ENCODE measurements around the gene TBCD.

The TBCD gene

DNA sequence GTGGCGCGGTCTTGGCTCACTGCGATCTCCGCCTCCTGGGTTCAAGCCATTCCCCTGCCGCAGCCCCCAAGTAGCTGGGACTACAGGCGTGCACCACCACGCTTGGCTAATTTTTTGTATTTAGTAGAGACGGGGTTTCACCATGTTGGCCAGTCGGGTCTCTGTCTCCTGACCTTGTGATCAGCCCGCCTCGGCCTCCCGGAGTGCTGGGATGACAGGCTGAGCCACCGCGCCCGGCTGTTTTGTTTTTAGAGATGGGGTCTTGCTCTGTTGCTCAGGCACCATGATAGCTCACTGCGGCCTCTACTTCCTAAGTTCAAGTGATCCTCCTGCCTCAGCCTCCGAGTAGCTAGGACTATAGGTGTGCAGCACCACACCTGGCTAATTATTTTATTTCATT, 60.7 kb downstream of the TBCD start:
- no peak for DNase-seq

DNA sequence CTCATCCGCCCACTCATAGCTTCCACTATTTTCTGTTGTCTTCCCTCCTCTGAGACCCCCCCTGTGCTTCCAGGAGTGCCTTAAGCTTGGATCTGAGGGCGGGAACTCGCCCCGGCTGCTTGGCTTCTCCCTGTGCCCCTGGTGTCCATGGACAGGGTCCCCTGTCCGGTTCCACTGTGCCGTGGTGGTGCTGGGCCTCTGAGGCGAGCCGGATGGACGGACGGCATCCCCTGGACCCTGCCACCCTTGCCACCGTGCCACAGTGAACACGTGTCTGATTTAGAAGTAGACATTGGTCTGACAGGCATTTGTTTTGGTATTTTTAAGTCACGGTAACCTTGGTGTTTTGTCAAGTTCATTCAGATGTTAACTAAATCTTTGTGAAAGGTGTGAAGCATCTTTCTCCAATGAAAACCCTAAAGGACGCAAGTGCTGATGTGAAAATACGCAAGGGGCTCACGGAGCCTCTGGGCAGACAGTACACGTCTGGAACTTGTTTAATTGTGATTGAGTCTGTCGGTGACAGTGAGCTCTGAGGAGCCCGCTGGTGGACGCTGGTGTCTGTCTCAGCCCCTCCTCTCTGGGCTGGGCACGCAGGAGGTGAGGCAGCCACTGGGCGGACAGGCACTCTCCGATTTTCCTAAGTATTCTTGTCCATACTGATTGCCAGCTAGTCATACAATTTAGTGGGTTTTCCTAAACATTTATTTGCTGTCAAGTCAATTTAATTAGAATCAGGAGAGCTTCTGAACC, 61.6 kb downstream of the TBCD start:
- no peak for DNase-seq

DNA sequence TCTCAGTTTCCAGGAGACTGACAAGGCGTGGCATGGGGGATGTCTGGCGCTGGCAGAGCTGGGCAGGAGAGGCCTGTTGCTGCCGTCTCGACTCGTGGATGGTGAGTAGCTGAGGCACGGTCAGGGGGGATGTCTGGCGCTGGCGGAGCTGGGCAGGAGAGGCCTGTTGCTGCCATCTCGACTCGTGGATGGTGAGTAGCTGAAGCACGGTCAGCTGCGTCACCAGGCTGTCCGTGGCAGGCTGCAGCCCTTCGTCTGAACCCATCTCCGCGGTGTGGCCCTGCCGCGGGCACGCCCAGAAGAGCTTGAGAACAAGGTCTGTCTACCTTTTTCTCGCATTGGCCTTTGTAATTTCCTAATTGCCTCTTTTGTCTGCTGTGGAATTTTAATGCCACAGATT, 63.0 kb downstream of the TBCD start:
- DNase-seq, result no peak

DNA sequence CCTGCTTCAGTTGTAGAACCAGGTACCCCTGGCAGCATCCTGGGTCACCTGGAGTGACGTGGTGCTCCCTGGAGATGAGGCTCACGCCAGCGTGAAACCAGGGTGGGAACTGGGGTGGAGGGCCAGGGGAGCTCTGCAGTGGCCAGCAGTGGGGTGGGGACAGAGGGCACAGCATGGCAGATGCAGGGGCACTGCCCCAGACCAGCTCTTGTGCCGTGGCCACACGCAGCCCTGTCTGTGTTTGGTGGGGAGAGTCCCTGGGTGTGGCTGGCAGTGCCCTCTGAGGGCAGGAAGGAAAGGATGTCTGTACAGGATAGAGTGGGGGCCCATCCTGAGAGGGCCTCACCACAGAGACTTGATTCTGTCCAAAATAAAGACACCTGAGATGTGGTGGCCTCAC, 63.5 kb downstream of the TBCD start:
- DNase-seq, result no peak

GRCh38 chr17:82815790-82816305, 64.0 kb downstream of the TBCD start:
- no peak for DNase-seq

DNA sequence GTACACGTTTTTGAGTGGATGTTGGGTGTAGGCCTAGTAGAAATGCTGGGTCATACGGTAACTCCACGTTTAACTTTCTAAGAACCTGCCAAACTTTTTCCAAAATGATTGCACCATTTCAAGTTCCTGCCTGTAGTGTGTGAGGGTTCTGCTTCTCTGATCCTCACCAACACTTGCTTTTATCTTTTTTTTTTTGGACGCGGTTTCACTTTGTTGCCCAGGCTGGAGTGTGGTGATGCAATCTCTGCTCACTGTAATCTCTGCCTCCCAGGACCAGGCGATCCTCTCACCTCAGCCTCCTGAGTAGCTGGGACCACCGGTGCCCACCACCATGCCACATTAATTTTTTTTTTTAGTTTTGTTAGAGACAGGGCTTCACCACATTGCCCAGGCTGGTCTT, 64.5 kb downstream of the TBCD start:
- DNase-seq, result no peak

GRCh38 chr17:82817947-82818346, 66.1 kb downstream of the TBCD start:
- no peak for DNase-seq

GRCh38 chr17:82820278-82821251, 68.7 kb downstream of the TBCD start:
- no peak for DNase-seq

- no peak for DNase-seq
These were observed 69.7 kb downstream of the TBCD start for GRCh38 chr17:82821554-82821953.

DNA sequence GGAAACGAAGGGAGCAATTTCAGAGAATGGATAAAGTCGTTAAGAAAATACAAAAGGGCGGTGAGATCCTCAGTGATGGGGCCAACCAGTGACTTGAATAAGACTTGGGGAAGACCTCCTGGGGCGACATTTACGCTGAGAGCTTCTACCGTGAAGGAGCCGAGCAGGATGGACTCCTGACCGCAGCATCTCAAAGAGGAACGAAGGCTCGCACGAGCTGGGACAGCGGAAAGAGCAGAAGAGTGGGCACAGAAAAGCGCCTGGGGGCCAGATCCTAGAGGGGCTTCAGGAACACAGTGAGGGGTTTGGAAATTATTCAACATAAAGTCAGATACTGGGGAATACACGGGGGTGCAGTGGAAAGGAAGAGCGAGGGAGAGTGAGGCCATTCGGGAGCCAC, 70.4 kb downstream of the TBCD start:
- no peak for DNase-seq

DNA sequence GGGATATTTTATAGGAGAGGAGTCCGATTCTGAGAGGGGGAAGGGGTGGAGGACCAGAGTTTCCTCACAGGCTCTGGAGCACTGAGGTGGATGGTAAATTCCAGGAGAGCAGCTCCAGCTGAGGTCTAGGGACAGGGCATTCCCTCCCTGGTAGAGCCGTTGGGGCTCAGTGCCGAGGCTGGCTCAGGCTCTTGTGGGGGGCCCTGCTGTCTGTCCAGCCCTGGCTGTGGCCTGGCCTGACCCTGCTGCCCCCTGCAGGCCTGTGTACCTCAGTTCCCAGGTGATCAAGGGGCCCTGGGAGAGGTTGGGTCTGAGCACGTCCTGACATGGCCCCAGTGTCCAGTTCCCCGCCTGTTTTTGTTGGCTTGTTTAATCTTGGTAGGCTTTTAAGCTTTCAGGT, 71.1 kb downstream of the TBCD start:
- DNase-seq, result no peak

- DNase-seq, result no peak
These were observed 73.8 kb downstream of the TBCD start for GRCh38 chr17:82825540-82826124.

DNA sequence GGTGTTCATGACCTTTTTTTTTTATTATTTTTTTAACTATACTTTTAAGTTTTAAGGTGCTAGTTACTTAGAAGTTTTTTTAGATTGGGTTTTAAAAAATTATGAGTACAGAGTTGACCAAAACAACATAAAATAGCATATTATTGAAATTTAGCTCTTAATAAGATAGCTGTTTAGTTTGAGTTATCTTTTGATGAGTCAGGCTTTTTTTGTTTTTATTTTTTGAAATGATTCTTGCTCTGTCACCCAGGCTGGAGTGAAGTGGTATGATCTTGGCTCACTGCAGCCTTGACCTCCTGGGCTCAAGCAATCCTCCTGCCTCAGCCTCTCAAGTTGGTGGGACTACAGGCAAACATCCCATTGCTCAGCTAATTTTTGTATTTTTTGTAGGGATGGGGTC, 74.3 kb downstream of the TBCD start:
- DNase-seq, result no peak

GRCh38 chr17:82826956-82827355, 75.1 kb downstream of the TBCD start:
- no peak for DNase-seq

DNA sequence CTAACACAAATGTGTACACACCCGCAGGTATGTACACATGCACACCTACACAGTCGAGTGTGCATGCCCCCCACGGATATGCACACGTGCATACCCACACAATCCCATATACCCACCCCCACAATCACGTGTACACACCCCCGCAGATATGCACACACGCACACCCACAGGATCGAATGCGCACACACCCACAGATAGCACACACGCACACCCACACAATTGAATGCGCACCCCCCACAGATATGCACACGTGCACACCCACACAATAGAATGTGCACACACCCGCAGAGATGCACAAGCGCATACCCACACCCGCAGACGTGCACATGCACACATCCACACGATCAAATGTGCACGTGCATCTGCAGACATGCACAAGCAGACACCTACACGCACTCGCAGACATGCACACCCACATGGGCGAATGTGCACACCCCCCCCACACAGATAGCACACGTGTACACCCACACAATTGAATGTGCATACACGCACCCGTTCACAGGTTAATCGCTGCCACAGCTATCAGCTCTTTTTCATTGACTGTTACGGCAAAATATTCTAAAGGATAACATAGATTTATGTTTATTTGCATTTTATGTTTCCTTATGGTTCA, 77.1 kb downstream of the TBCD start:
- no peak for DNase-seq

- no peak for DNase-seq
These were observed 78.4 kb downstream of the TBCD start for GRCh38 chr17:82830249-82830661.

DNA sequence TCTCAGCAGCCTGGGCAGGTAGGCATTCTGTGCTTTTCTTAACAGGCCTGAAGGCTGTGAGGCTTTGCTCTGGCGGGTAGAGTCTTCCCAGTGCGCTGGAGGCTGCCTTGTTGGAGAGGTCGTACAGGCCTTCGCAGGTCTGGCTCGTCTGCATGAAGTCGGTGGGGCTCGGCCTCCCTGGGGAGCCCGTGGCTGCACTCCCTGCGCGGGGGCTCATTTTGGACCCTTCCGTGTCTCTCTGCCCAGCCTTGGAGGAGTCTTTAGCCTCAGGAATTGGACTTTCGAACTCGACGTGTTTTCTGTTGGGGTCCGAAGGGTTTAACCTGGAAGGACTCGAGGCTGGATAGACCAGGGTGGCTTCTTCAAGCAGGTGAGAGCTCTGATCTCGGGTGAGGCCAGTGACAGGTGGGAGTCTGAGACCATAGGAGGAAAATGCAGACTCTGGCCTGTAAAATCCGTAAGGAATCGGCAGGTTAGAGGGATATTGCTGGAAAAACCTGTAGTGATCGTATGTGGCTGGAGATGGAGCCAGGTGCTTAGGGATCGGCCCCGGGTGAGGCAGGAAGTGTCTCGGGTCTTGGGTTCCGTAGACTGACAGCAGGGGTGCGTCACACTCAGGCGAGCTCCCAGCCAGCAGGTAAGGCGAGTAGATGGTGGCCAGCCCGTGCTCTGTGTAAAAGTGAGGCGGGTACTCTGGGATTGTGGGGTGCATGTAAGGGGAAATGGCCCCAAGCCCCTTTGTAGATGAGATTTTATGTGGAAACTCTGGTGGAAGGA, 79.4 kb downstream of the TBCD start:
- no peak for DNase-seq

DNA sequence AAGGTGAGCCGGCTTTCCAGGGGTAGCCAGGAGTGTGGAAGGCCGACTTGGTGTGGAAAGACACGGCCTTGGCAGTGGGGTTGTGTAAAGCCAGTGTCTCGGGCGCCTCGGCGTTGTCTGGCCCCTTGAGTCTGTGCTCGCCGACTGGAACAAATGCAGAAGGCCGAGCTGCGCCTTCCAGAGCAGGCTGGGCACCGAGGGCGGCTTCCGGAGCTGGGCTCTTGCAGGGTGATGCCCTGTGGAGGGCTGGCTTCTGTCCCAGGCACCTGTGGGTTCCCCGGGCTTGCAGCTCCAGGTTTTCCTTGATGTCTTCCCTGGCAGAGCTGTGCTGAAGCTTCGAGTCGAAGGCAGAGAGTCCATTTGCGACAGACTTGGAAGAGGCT, 79.9 kb downstream of the TBCD start:
- no peak for DNase-seq

GRCh38 chr17:82832411-82832810, 80.5 kb downstream of the TBCD start:
- DNase-seq, result no peak

DNA sequence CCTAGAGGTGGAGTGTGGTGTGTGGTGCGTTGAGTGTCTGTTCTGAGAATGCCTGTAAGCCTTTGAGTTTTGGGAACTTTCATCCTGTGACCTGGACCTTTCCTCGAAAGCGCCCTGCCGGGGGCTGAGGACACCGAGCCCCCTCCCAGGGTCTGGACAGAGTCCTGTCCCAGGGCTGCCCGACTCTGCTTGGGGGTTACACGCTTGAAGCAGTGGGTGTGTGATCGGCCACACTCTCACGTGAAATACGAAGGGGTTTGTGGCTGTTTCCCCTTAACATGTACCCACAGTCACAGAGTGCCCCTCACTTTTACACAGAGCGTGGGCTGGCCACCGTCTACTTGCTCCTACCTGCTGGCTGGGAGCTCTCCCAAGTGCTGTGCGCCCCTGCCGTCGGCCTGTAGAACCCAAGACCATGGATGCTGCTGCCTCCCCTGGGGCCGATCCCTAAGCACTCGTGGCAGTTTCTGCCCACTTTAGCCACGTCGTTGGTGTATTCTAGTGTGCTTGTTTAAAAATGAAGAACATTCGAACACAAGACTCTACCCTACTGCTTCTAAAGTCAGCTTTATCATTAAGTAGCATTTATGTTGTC, 81.1 kb downstream of the TBCD start:
- no peak for DNase-seq

DNA sequence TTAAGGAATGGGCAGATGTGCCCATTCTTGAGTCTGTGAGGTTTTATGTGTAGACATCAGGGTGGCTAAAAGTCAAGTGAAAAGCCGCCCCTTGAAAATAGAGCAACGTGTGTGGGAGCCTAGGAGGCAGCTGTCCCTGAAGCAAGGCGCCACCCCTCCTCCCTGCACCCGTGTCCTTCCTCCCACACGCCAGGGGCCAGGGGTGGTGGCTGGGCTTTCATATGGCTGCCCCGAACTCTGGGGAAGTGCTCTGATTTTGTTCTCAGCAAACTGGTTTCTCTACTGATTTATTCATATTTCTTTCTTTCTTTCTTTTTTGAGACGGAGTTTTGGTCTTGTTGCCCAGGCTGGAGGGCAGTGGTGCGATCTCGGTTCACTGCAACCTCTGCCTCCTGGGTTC, 83.3 kb downstream of the TBCD start:
- no peak for DNase-seq
